AG09319 (cell line): ENCODE data around the gene DCD.
"Not testable (repeated sequence)": the region's sequence is repeated elsewhere in the genome, so short reads cannot be mapped to it uniquely, and the experiment has no call there.

Experiments
- DNase-seq: peaks from one replicate; pipeline ENCODE4 v3.0.0-alpha.2; 2010; ENCODE audit warnings: low read depth; ENCODE audit errors: extremely low read depth
- CTCF ChIP-seq: IDR thresholded peaks from 2 replicates; pipeline ENCODE4 v1.5.1; 2011; ENCODE audit warnings: low read depth, mild to moderate bottlenecking, inconsistent platforms, low read length, moderate library complexity

Gene DCD

GRCh38 chr12:54683398-54683797 is 35.2 kb upstream of the DCD start:
- DNase-seq: no peak

GRCh38 chr12:54682674-54683073 is 34.5 kb upstream of the DCD start:
- no peak for TF ChIP-seq CTCF
- DNase-seq: no peak

More at GRCh38 chr12:54683398-54683797, 35.2 kb upstream of the DCD start:
- TF ChIP-seq CTCF: no peak

GRCh38 chr12:54680374-54680773 is 32.2 kb upstream of the DCD start:
- no peak for DNase-seq
- peak; percentile 12; the same call in 1 of the 2 replicates for TF ChIP-seq CTCF

- DNase-seq: no peak
- no peak for TF ChIP-seq CTCF
Observed at GRCh38 chr12:54678131-54678530, 30.0 kb upstream of the DCD start.

- TF ChIP-seq CTCF: no peak
- DNase-seq: no peak
Observed at GRCh38 chr12:54667945-54668344, 19.8 kb upstream of the DCD start.

- no peak for DNase-seq
- no peak for TF ChIP-seq CTCF
Observed at GRCh38 chr12:54666008-54666407, 17.8 kb upstream of the DCD start.

GRCh38 chr12:54665022-54665635 is 17.0 kb upstream of the DCD start:
- DNase-seq: not testable (repeated sequence)

- DNase-seq: no peak
- no peak for TF ChIP-seq CTCF
Observed at GRCh38 chr12:54663603-54664002, 15.4 kb upstream of the DCD start.
